ENCODE measurements around the gene TAF13. TPM values are rescaled to one million over a fixed set of nuclear protein-coding genes. Genes with fewer than 3 reads are reported as not detected.

The TAF13 gene
- total RNA-seq, 2 donors from 2014 or later, result 39.2 to 48.6 TPM

DNA sequence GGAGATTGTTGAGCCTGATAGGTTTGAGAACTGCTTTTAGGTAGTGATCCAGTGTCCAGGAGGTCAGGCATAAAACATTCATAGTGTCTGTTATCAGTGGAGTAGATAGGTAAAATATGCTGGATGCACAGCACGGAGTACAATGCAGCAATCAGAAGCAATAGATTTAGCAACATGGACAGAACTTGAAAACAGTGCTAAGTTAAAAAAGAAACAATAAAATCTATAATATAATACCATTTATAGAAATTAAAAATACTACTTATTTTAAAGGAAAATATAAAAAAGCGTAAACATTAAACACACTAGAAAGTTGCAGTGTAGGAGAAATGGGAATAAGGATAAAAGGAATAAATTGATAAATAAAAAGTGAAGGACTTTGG lies 3.4 kb upstream of the TAF13 start:
- H3K4me3 Mint-ChIP-seq, result no peak overlapping the region
- no peaks in the 10 kb centered on the region for H3K9me3 ChIP-seq (ENCODE audit: control insufficient read depth, low read length)
- no peak for DNase-seq
- TF ChIP-seq, protein P1, sequence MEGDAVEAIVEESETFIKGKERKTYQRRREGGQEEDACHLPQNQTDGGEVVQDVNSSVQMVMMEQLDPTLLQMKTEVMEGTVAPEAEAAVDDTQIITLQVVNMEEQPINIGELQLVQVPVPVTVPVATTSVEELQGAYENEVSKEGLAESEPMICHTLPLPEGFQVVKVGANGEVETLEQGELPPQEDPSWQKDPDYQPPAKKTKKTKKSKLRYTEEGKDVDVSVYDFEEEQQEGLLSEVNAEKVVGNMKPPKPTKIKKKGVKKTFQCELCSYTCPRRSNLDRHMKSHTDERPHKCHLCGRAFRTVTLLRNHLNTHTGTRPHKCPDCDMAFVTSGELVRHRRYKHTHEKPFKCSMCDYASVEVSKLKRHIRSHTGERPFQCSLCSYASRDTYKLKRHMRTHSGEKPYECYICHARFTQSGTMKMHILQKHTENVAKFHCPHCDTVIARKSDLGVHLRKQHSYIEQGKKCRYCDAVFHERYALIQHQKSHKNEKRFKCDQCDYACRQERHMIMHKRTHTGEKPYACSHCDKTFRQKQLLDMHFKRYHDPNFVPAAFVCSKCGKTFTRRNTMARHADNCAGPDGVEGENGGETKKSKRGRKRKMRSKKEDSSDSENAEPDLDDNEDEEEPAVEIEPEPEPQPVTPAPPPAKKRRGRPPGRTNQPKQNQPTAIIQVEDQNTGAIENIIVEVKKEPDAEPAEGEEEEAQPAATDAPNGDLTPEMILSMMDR (conservative IDR thresholded peaks at IDR 0.05), result no peak
- no peak overlapping the region for H3K27ac ChIP-seq (ENCODE audit: low read depth, low read length)
- no peaks in the 10 kb centered on the region for H3K4me1 ChIP-seq (ENCODE audit: control insufficient read depth, insufficient read depth, low read length)
- peaks cover 7% of the 10 kb centered on the region for H3K36me3 Mint-ChIP-seq (ENCODE audit: low read depth)
- peaks cover 8% of the 10 kb centered on the region for H3K9me3 Mint-ChIP-seq
- no peak overlapping the region for H3K27ac Mint-ChIP-seq
- H3K27me3 ChIP-seq (ENCODE audit: control insufficient read depth, insufficient read depth, low read length, poor library complexity, severe bottlenecking), result no peaks in the 10 kb centered on the region
- H3K9ac ChIP-seq (ENCODE audit: extremely low read depth, low read length, poor library complexity, severe bottlenecking), result no peak overlapping the region
- peaks cover 10% of the 10 kb centered on the region for H3K4me1 Mint-ChIP-seq
- H3K27me3 Mint-ChIP-seq (ENCODE audit: insufficient read depth), result no peaks in the 10 kb centered on the region
- H3K36me3 ChIP-seq (ENCODE audit: control insufficient read depth, insufficient read depth, low read length), result no peaks in the 10 kb centered on the region
- 93 to 100% methylated on average over 1 to 2 of the region's 2 CpGs for WGBS, 2 experiments (ENCODE audit: insufficient coverage in 1 of 2, insufficient read length in 1 of 2)
- no peak overlapping the region for H3K4me3 ChIP-seq (ENCODE audit: low read length)

DNA sequence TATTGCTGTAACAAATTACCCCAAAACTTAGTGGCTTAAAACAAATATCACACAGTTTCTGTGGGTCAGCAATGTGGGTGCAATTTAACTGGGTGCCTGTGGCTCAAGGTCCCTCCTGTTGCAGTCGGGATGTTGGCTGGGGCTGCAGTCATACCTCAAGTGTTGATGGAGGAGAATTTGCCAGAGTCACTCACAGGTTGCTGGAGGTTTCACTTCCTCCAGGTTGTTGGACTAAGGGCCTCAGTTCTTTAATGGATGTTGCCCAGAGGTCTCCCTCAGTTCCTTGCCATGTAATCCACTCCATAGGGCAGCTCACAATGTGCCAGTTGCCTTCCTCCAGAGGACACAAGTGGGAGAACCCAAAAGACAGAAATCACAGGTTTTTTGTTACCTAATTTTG lies 2.5 kb upstream of the TAF13 start:
- no peak overlapping the region for H3K27ac Mint-ChIP-seq

DNA sequence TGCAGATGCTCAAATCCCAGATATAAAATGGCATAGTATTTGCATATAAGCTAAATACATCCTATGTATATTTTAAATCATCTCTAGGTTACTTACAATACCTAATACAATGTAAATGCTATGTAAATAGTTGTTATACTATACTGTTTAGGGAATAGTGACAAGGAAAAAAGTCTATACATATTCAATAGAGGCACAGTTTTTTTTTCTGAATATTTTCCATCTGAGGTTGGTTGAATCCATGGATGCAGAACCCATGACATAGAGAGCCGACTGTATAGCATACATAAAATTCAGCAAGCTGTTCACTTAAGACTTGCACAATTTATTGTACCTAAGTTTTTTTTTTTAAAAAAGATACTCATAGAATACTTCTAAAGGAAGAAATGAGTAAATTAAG lies 6.5 kb downstream of the TAF13 start:
- Mint-ChIP-seq H3K4me1 (peaks cover 10% of the 10 kb centered on the region), H3K4me3 (no peak overlapping the region), H3K36me3 (ENCODE audit: low read depth) (peaks cover 64% of the 10 kb centered on the region), H3K27ac (no peak overlapping the region), H3K27me3 (ENCODE audit: insufficient read depth) (no peaks in the 10 kb centered on the region), H3K9me3 (peaks cover 6% of the 10 kb centered on the region)
- H3K4me1 ChIP-seq (ENCODE audit: control insufficient read depth, insufficient read depth, low read length), result no peaks in the 10 kb centered on the region
- TF ChIP-seq, protein P1 (conservative IDR thresholded peaks at IDR 0.05), result no peak
- 100% methylated on average over 1 of the region's 1 CpG; no CpG with 5 or more reads in 1 of the 2 experiments for WGBS, 2 experiments (ENCODE audit: insufficient coverage in 1 of 2, insufficient read length in 1 of 2)
- H3K9me3 ChIP-seq (ENCODE audit: control insufficient read depth, low read length), result no peaks in the 10 kb centered on the region
- no peak overlapping the region for H3K4me3 ChIP-seq (ENCODE audit: low read length)
- no peak overlapping the region for H3K27ac ChIP-seq (ENCODE audit: low read depth, low read length)
- no peak overlapping the region for H3K9ac ChIP-seq (ENCODE audit: extremely low read depth, low read length, poor library complexity, severe bottlenecking)
- H3K27me3 ChIP-seq (ENCODE audit: control insufficient read depth, insufficient read depth, low read length, poor library complexity, severe bottlenecking), result no peaks in the 10 kb centered on the region
- no peak for DNase-seq
- peaks cover 69% of the 10 kb centered on the region for H3K36me3 ChIP-seq (ENCODE audit: control insufficient read depth, insufficient read depth, low read length)

More for the DNA sequence above, 2.5 kb upstream of the TAF13 start:
- Histone ChIP-seq H3K27ac (ENCODE audit: low read depth, low read length) (no peak overlapping the region), H3K9me3 (ENCODE audit: control insufficient read depth, low read length) (no peaks in the 10 kb centered on the region), H3K27me3 (ENCODE audit: control insufficient read depth, insufficient read depth, low read length, poor library complexity, severe bottlenecking) (no peaks in the 10 kb centered on the region), H3K4me1 (ENCODE audit: control insufficient read depth, insufficient read depth, low read length) (no peaks in the 10 kb centered on the region), H3K9ac (ENCODE audit: extremely low read depth, low read length, poor library complexity, severe bottlenecking) (no peak overlapping the region), H3K36me3 (ENCODE audit: control insufficient read depth, insufficient read depth, low read length) (peaks cover 3% of the 10 kb centered on the region), H3K4me3 (ENCODE audit: low read length) (no peak overlapping the region)
- TF ChIP-seq, protein P1 (conservative IDR thresholded peaks at IDR 0.05), result no peak
- peaks cover 13% of the 10 kb centered on the region for H3K9me3 Mint-ChIP-seq
- H3K36me3 Mint-ChIP-seq (ENCODE audit: low read depth), result peaks cover 14% of the 10 kb centered on the region
- H3K4me1 Mint-ChIP-seq, result peaks cover 2% of the 10 kb centered on the region
- 96% methylated on average over 1 of the region's 1 CpG; no CpG with 5 or more reads in 1 of the 2 experiments for WGBS, 2 experiments (ENCODE audit: insufficient coverage in 1 of 2, insufficient read length in 1 of 2)
- DNase-seq, result no peak
- no peak overlapping the region for H3K4me3 Mint-ChIP-seq
- H3K27me3 Mint-ChIP-seq (ENCODE audit: insufficient read depth), result no peaks in the 10 kb centered on the region

Data from endodermal cell (in vitro differentiated cells).